Measurements from ENCODE around the gene RABGAP1L. TPM values are rescaled to one million over a fixed set of nuclear protein-coding genes. Genes with fewer than 3 reads are reported as not detected.
"Not testable (repeated sequence)": the region's sequence is repeated elsewhere in the genome, so short reads cannot be mapped to it uniquely, and the experiment has no call there.

The RABGAP1L gene
- total RNA-seq, 1 donor from 2014 or later = 30.3 TPM

GRCh38 chr1:174626031-174627025, 467.0 kb downstream of the RABGAP1L start:
- no peak overlapping the region for H3K4me3 ChIP-seq (ENCODE audit: low read length in 3 of 3)
- H3K9ac ChIP-seq (ENCODE audit: low read depth in 1 of 3, low read length in 3 of 3) = no peak overlapping the region
- no peaks in the 10 kb centered on the region for H3K9me3 ChIP-seq (ENCODE audit: control insufficient read depth in 3 of 3, low read length in 3 of 3)
- no peaks in the 10 kb centered on the region for H3K27me3 ChIP-seq (ENCODE audit: control insufficient read depth in 3 of 3, insufficient read depth in 3 of 3, low read length in 3 of 3)
- H3K4me1 ChIP-seq (ENCODE audit: control insufficient read depth in 3 of 3, insufficient read depth in 3 of 3, low read length in 3 of 3) = no peaks in the 10 kb centered on the region
- H3K36me3 ChIP-seq (ENCODE audit: control insufficient read depth in 3 of 3, insufficient read depth in 3 of 3, low read length in 3 of 3) = no peaks in the 10 kb centered on the region
- no peak overlapping the region for H3K27ac ChIP-seq (ENCODE audit: low read depth, low read length)

DNA sequence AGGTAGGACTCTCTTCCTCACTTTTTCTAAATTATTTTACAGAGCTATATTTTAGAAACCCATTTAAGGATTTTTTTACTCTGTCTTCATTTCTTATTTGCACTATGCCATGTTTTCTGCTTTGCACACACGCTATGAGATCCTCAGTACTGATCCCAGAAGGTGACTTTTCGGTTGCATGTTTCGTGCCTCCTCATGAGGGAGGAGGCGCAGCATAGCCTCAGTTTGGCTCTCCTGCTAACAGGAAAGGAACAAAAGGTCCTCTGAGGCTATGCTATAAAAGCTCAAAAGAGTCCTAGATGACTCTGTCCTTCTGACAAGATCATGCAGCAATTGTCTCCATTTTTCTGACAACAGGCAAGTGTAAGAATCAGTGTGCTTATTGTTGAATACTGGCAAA, 478.2 kb downstream of the RABGAP1L start:
- Histone ChIP-seq H3K36me3 (ENCODE audit: control insufficient read depth in 3 of 3, insufficient read depth in 3 of 3, low read length in 3 of 3) (peaks cover 2 to 6% (median 3%) of the 10 kb centered on the region in 3 donors), H3K4me3 (ENCODE audit: low read length in 3 of 3) (no peak overlapping the region), H3K27ac (ENCODE audit: low read depth, low read length) (no peak overlapping the region), H3K27me3 (ENCODE audit: control insufficient read depth in 3 of 3, insufficient read depth in 3 of 3, low read length in 3 of 3) (no peaks in the 10 kb centered on the region), H3K4me1 (ENCODE audit: control insufficient read depth in 3 of 3, insufficient read depth in 3 of 3, low read length in 3 of 3) (no peaks in the 10 kb centered on the region), H3K9ac (ENCODE audit: low read depth in 1 of 3, low read length in 3 of 3) (no peak overlapping the region), H3K9me3 (ENCODE audit: control insufficient read depth in 3 of 3, low read length in 3 of 3) (no peaks in the 10 kb centered on the region)

- H3K9me3 ChIP-seq (ENCODE audit: control insufficient read depth in 3 of 3, low read length in 3 of 3) = no peaks in the 10 kb centered on the region
- no peak overlapping the region for H3K27ac ChIP-seq (ENCODE audit: low read depth, low read length)
- no peak overlapping the region for H3K4me3 ChIP-seq (ENCODE audit: low read length in 3 of 3)
- peaks cover 2 to 6% (median 3%) of the 10 kb centered on the region in 3 donors for H3K36me3 ChIP-seq (ENCODE audit: control insufficient read depth in 3 of 3, insufficient read depth in 3 of 3, low read length in 3 of 3)
- no peaks in the 10 kb centered on the region for H3K27me3 ChIP-seq (ENCODE audit: control insufficient read depth in 3 of 3, insufficient read depth in 3 of 3, low read length in 3 of 3)
- H3K4me1 ChIP-seq (ENCODE audit: control insufficient read depth in 3 of 3, insufficient read depth in 3 of 3, low read length in 3 of 3) = no peaks in the 10 kb centered on the region
- no peak overlapping the region for H3K9ac ChIP-seq (ENCODE audit: low read depth in 1 of 3, low read length in 3 of 3)
Observed at GRCh38 chr1:174639461-174639860, 480.1 kb downstream of the RABGAP1L start.

DNA sequence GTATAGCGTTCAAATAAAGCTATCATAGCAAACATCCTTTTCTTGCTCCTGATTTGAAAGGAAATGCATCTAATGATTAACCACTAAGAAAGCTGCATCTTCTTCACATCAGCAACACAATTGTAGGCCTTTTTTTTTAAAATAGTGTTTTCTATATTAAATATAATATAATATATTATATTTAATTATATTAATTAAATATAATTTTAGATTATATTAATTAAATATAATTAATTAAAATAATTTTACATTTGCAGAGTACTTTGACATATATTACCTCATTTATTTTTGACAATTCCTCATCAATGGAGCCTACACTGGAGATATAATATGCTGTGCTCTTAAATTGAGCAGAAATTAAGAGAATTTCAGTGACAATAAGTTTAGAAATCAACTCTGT, 481.5 kb downstream of the RABGAP1L start:
- H3K36me3 ChIP-seq (ENCODE audit: control insufficient read depth in 3 of 3, insufficient read depth in 3 of 3, low read length in 3 of 3) = peaks cover 2 to 6% (median 3%) of the 10 kb centered on the region in 3 donors
- H3K9me3 ChIP-seq (ENCODE audit: control insufficient read depth in 3 of 3, low read length in 3 of 3) = no peaks in the 10 kb centered on the region
- no peak overlapping the region for H3K9ac ChIP-seq (ENCODE audit: low read depth in 1 of 3, low read length in 3 of 3)
- H3K4me3 ChIP-seq (ENCODE audit: low read length in 3 of 3) = no peak overlapping the region
- H3K27me3 ChIP-seq (ENCODE audit: control insufficient read depth in 3 of 3, insufficient read depth in 3 of 3, low read length in 3 of 3) = no peaks in the 10 kb centered on the region
- H3K27ac ChIP-seq (ENCODE audit: low read depth, low read length) = no peak overlapping the region
- H3K4me1 ChIP-seq (ENCODE audit: control insufficient read depth in 3 of 3, insufficient read depth in 3 of 3, low read length in 3 of 3) = no peaks in the 10 kb centered on the region

DNA sequence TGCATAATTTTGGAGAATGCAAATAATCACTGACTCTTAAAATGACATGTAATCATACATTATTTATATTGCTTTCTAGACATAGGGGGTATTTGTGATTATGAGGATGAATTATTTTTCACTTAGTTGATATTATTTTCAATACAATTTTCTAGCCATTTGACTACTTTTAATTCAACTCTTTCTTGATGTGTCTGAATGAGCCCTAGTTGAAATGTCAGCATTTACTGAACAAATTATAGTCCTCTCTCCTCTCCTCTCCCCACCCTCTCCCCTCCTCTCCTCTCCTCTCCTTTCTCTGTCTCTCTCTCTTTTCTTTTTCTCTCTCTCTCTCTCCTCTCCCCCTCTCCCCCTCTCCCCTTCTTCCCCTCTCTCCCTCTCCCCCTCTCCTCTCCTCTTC, 483.1 kb downstream of the RABGAP1L start:
- Histone ChIP-seq H3K27me3 (ENCODE audit: control insufficient read depth in 3 of 3, insufficient read depth in 3 of 3, low read length in 3 of 3) (no peaks in the 10 kb centered on the region), H3K9me3 (ENCODE audit: control insufficient read depth in 3 of 3, low read length in 3 of 3) (no peaks in the 10 kb centered on the region), H3K27ac (ENCODE audit: low read depth, low read length) (no peak overlapping the region), H3K36me3 (ENCODE audit: control insufficient read depth in 3 of 3, insufficient read depth in 3 of 3, low read length in 3 of 3) (peaks cover 2 to 6% (median 3%) of the 10 kb centered on the region in 3 donors), H3K4me1 (ENCODE audit: control insufficient read depth in 3 of 3, insufficient read depth in 3 of 3, low read length in 3 of 3) (no peaks in the 10 kb centered on the region), H3K4me3 (ENCODE audit: low read length in 3 of 3) (no peak overlapping the region), H3K9ac (ENCODE audit: low read depth in 1 of 3, low read length in 3 of 3) (no peak overlapping the region)

- no peak overlapping the region for H3K27ac ChIP-seq (ENCODE audit: low read depth, low read length)
- H3K9me3 ChIP-seq (ENCODE audit: control insufficient read depth in 3 of 3, low read length in 3 of 3) = no peaks in the 10 kb centered on the region
- no peak overlapping the region for H3K9ac ChIP-seq (ENCODE audit: low read depth in 1 of 3, low read length in 3 of 3)
- no peaks in the 10 kb centered on the region for H3K27me3 ChIP-seq (ENCODE audit: control insufficient read depth in 3 of 3, insufficient read depth in 3 of 3, low read length in 3 of 3)
- H3K4me1 ChIP-seq (ENCODE audit: control insufficient read depth in 3 of 3, insufficient read depth in 3 of 3, low read length in 3 of 3) = no peaks in the 10 kb centered on the region
- H3K4me3 ChIP-seq (ENCODE audit: low read length in 3 of 3) = no peak overlapping the region
- H3K36me3 ChIP-seq (ENCODE audit: control insufficient read depth in 3 of 3, insufficient read depth in 3 of 3, low read length in 3 of 3) = no peaks in the 10 kb centered on the region
Observed at GRCh38 chr1:174643206-174643605, 483.9 kb downstream of the RABGAP1L start.

DNA sequence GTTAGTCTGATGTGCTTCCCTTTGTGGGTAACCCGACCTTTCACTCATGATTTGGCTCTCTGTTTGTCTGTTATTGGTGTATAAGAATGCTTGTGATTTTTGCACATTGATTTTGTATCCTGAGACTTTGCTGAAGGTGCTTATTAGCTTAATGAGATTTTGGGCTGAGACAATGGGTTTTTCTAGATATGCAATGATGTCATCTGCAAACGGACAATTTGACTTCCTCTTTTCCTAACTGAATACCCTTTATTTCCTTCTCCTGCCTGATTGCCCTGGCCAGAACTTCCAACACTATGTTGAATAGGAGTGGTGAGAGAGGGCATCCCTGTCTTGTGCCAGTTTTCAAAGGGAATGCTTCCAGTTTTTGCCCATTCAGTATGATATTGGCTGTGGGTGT, 490.3 kb downstream of the RABGAP1L start:
- not testable (repeated sequence) for H3K4me1 ChIP-seq (ENCODE audit: control insufficient read depth in 3 of 3, insufficient read depth in 3 of 3, low read length in 3 of 3); H3K9me3 ChIP-seq (ENCODE audit: control insufficient read depth in 3 of 3, low read length in 3 of 3); H3K27me3 ChIP-seq (ENCODE audit: control insufficient read depth in 3 of 3, insufficient read depth in 3 of 3, low read length in 3 of 3); H3K9ac ChIP-seq (ENCODE audit: low read depth in 1 of 3, low read length in 3 of 3); H3K27ac ChIP-seq (ENCODE audit: low read depth, low read length); H3K36me3 ChIP-seq (ENCODE audit: control insufficient read depth in 3 of 3, insufficient read depth in 3 of 3, low read length in 3 of 3); H3K4me3 ChIP-seq (ENCODE audit: low read length in 3 of 3)

GRCh38 chr1:174652569-174653280, 493.4 kb downstream of the RABGAP1L start:
- H3K27me3 ChIP-seq (ENCODE audit: control insufficient read depth in 3 of 3, insufficient read depth in 3 of 3, low read length in 3 of 3) = no peaks in the 10 kb centered on the region

DNA sequence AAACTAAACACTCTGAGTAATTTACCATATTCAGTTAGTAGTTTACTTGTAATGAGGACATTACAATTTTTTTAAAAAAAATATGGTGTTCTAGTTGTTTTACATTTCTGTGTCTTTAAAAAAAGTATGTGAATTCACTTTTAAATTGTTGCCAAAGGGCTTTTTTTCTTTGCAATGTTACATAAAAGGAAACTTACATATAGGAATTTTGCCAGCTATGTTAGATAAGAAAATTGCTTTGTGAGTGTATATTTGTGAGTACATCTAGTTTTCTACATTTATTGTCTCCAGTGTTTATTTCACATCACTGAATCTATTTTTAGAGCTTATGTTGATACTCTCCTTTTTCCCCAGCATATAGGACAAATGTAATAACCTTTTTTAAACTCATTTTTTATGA, 495.2 kb downstream of the RABGAP1L start:
- Histone ChIP-seq H3K4me3 (ENCODE audit: low read length in 3 of 3) (no peak overlapping the region), H3K9me3 (ENCODE audit: control insufficient read depth in 3 of 3, low read length in 3 of 3) (no peaks in the 10 kb centered on the region), H3K36me3 (ENCODE audit: control insufficient read depth in 3 of 3, insufficient read depth in 3 of 3, low read length in 3 of 3) (no peaks in the 10 kb centered on the region), H3K9ac (ENCODE audit: low read depth in 1 of 3, low read length in 3 of 3) (no peak overlapping the region), H3K27ac (ENCODE audit: low read depth, low read length) (no peak overlapping the region), H3K27me3 (ENCODE audit: control insufficient read depth in 3 of 3, insufficient read depth in 3 of 3, low read length in 3 of 3) (no peaks in the 10 kb centered on the region), H3K4me1 (ENCODE audit: control insufficient read depth in 3 of 3, insufficient read depth in 3 of 3, low read length in 3 of 3) (no peaks in the 10 kb centered on the region)

More at GRCh38 chr1:174652569-174653280, 493.4 kb downstream of the RABGAP1L start:
- Histone ChIP-seq H3K4me1 (ENCODE audit: control insufficient read depth in 3 of 3, insufficient read depth in 3 of 3, low read length in 3 of 3) (no peaks in the 10 kb centered on the region), H3K4me3 (ENCODE audit: low read length in 3 of 3) (no peak overlapping the region), H3K27ac (ENCODE audit: low read depth, low read length) (no peak overlapping the region), H3K36me3 (ENCODE audit: control insufficient read depth in 3 of 3, insufficient read depth in 3 of 3, low read length in 3 of 3) (no peaks in the 10 kb centered on the region), H3K9me3 (ENCODE audit: control insufficient read depth in 3 of 3, low read length in 3 of 3) (no peaks in the 10 kb centered on the region), H3K9ac (ENCODE audit: low read depth in 1 of 3, low read length in 3 of 3) (no peak overlapping the region)

Data from skeletal muscle tissue (tissue), 4 donors.